Esophagus squamous epithelium (tissue), 4 donors: ENCODE data around the gene RALGPS1.

Experiments used
- CTCF ChIP-seq, 6 experiments: fragments of 450-650 bp in 4 of 6; fragments of 200-600 bp in 2 of 6; sonication (generic) in 2 of 6; IDR thresholded peaks; one replicate each; pipeline ENCODE4 v1.5.1; 2016 to 2019; ENCODE audit warnings: antibody characterized with exemption in 6 of 6, mild to moderate bottlenecking in 4 of 6, moderate library complexity in 4 of 6
- POLR2A ChIP-seq, 4 donors: fragments of 450-650 bp; IDR thresholded peaks; one replicate each; pipeline ENCODE4 v1.6.1; 2017; ENCODE audit warnings: antibody characterized with exemption in 4 of 4, mild to moderate bottlenecking in 4 of 4, moderate library complexity in 3 of 4

- TF ChIP-seq POLR2A (IDR thresholded peaks at IDR 0.05): no peak
- TF ChIP-seq CTCF (IDR thresholded peaks at IDR 0.05): no peak
Observed at GRCh38 chr9:127039492-127039891, 124.9 kb downstream of the RALGPS1 start.
